ENCODE results near the gene SARS2. TPM values are rescaled to one million over a fixed set of nuclear protein-coding genes. Genes with fewer than 3 reads are reported as not detected.

The SARS2 gene
- total RNA-seq, 4 donors from 2014 or later, result 11.7 to 23.3 (median 20.0) TPM

DNA sequence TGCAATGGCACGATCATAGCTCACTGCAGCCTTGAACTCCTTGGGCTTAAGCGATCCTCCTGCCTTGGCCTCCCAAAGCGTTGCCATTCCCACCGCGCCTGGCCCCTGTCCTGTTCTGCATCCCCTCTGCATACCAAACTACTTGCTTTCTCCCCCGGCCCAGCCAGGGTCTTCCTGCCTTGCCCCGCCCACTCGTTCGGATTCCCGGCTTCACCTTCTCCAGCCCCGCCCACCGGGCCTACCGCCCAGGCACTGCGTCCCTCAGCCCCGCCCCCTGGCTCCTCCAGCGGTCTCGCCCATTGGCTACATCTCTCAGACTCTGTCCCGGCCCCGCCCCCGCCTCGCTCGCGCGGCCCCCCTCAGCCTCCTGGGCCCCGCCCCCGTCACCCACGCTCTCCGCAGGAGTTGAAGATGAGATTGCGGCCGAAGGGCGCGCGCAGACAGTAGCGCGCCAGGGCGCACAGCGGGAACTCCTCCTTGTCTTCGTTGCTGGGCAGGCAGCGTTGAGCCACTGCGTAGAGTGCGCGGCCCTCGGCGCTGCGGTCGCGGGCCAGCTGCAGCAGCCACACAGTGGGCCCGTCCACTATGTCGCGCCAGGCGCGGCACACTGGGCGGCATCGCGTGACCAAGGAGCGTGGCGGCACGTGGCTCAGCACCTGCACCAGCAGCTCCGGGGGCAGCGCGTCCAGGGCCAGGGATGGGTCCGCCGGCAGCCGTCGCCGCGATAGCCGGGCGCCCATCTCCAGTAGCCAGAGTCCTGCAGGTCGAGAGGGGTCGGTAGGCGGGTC lies 19.2 kb upstream of the SARS2 start:
- DNase-seq (ENCODE audit: low spot score in 2 of 2), result peak; percentile 78 to 95
- 10 to 13% methylated on average over 36 to 45 of the region's 72 CpGs for WGBS, 2 donors
- TF ChIP-seq, protein P1, sequence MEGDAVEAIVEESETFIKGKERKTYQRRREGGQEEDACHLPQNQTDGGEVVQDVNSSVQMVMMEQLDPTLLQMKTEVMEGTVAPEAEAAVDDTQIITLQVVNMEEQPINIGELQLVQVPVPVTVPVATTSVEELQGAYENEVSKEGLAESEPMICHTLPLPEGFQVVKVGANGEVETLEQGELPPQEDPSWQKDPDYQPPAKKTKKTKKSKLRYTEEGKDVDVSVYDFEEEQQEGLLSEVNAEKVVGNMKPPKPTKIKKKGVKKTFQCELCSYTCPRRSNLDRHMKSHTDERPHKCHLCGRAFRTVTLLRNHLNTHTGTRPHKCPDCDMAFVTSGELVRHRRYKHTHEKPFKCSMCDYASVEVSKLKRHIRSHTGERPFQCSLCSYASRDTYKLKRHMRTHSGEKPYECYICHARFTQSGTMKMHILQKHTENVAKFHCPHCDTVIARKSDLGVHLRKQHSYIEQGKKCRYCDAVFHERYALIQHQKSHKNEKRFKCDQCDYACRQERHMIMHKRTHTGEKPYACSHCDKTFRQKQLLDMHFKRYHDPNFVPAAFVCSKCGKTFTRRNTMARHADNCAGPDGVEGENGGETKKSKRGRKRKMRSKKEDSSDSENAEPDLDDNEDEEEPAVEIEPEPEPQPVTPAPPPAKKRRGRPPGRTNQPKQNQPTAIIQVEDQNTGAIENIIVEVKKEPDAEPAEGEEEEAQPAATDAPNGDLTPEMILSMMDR (IDR thresholded peaks at IDR 0.05), result no peak
- no peak for TF ChIP-seq POLR2A (IDR thresholded peaks at IDR 0.05)
- intact Hi-C loops (cut with DNase I; ENCODE audit: low total_unique reads), result no loop called here
- H3K4me3 ChIP-seq (ENCODE audit: low read depth, poor library complexity, severe bottlenecking), result no peak overlapping the region

DNA sequence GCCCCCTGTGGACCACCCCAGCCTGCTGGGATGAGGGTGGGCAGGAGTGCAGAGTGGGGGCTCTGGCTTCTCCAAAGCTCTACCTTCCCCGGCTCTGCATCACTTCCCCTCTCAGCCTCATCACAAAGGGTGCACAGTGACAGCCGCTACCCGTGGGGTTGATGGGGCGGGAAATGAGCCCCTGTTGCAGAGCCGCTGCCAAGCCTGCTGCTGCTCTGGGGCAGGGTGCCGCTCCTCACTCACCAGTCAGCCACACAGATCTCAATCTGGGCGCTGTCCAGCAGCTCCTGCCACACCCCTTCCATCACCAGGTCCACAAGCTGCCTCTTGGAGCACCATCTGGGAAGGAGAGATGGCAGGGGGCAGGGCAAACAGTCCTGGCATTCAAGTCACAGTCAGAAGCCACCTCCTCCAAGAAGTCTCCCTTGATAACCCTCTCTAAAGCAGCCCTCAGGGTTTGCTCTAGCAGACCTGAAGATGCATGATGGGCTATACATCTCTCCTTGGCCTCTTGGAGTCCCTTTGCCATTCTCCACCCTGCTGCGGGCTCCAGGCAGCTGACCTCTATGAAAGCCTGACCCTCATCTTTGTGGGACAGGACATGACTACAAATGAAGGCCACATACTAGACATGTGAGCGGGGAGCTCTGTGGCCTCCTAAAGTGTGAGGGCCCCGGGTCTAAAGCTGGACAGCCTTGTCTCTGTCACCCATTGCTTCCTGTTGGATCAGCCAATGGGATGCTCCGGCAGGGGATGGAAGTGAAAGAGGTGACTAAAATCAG lies 15.9 kb upstream of the SARS2 start:
- WGBS, 2 donors, result 85 to 87% methylated on average over 11 of the region's 11 CpGs
- intact Hi-C loops (cut with DNase I; ENCODE audit: low total_unique reads), result no loop called here

DNA sequence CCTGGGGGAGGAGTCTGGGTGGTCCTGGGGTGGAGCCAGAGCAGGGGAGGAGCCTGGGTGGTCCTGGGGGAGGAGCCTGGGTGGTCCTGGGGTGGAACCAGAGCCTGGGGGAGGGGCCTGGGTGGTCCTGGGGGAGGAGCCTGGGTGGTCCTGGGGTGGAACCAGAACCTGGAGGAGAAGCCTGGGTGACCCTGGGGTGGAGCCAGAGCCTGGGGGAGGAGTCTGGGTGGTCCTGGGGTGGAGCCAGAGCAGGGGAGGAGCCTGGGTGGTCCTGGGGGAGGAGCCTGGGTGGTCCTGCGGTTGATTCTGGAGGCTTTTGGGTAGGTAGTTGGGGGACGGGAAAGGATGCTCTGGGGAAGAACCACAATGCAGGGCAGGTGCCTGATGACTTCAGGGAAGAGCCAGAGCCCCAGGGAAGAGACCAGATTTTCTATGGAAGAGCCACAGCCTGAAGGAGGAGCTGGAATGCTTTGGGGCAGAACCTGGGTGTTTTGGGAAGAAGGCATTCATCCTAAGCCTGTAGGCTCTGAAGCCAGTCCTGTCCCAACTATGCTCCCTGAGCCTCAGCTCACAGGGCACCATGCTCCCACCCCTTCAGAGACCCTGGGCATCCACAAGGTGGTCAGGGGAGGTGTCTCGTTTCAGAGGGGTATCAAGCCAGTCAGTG lies 15.1 kb upstream of the SARS2 start:
- no peak for DNase-seq (ENCODE audit: low spot score in 2 of 2)
- no peak for TF ChIP-seq POLR2A (IDR thresholded peaks at IDR 0.05)
- TF ChIP-seq, protein P1 (IDR thresholded peaks at IDR 0.05), result no peak
- no peak overlapping the region for H3K4me3 ChIP-seq (ENCODE audit: low read depth, poor library complexity, severe bottlenecking)
- intact Hi-C loops (cut with DNase I; ENCODE audit: low total_unique reads), result no loop called here
- WGBS, 2 donors, result 85 to 94% methylated on average over 3 of the region's 3 CpGs

More for the DNA sequence above, 15.9 kb upstream of the SARS2 start:
- no peak for TF ChIP-seq POLR2A (IDR thresholded peaks at IDR 0.05)
- TF ChIP-seq, protein P1 (IDR thresholded peaks at IDR 0.05), result no peak
- DNase-seq (ENCODE audit: low spot score in 2 of 2), result no peak
- no peak overlapping the region for H3K4me3 ChIP-seq (ENCODE audit: low read depth, poor library complexity, severe bottlenecking)

GRCh38 chr19:38944981-38945506 lies 14.5 kb upstream of the SARS2 start:
- DNase-seq (ENCODE audit: low spot score in 2 of 2), result no peak
- no peak overlapping the region for H3K4me3 ChIP-seq (ENCODE audit: low read depth, poor library complexity, severe bottlenecking)
- TF ChIP-seq POLR2A (IDR thresholded peaks at IDR 0.05), result no peak
- TF ChIP-seq, protein P1 (IDR thresholded peaks at IDR 0.05), result no peak
- WGBS, 2 donors, result 91 to 95% methylated on average over 11 of the region's 12 CpGs
- intact Hi-C loops (cut with DNase I; ENCODE audit: low total_unique reads), result no loop called here

- no peak overlapping the region for H3K4me3 ChIP-seq (ENCODE audit: low read depth, poor library complexity, severe bottlenecking)
- WGBS, 2 donors, result 83 to 85% methylated on average over 18 to 20 of the region's 20 CpGs
- intact Hi-C loops (cut with DNase I; ENCODE audit: low total_unique reads), result no loop called here
- DNase-seq (ENCODE audit: low spot score in 2 of 2), result no peak
- TF ChIP-seq, protein P1 (IDR thresholded peaks at IDR 0.05), result no peak
- TF ChIP-seq POLR2A (IDR thresholded peaks at IDR 0.05), result no peak
Observed at GRCh38 chr19:38942471-38943181, 12.1 kb upstream of the SARS2 start.
